IMR-90 (cell line): Measurements from ENCODE around the gene BRSK1.

Source experiments
- BHLHE40 ChIP-seq: fragments of 150-350 bp; IDR thresholded peaks from 2 replicates; pipeline ENCODE4 v1.6.1; 2016; ENCODE audit warnings: mild to moderate bottlenecking, low read depth, low read length
- CHD1 ChIP-seq: IDR thresholded peaks from 2 replicates; pipeline ENCODE4 v1.6.1; 2012; ENCODE audit warnings: low read depth, low read length, improper control_type of control experiment
- CTCF ChIP-seq: conservative IDR thresholded peaks from 2 replicates; pipeline ENCODE4 v1.5.1; 2012; ENCODE audit warnings: mild to moderate bottlenecking, low read depth, low read length, improper control_type of control experiment
- RAD21 ChIP-seq: IDR thresholded peaks from 2 replicates; pipeline ENCODE4 v1.6.1; 2012; ENCODE audit warnings: low read length, improper control_type of control experiment
- USF2 ChIP-seq: fragments of 150-350 bp; IDR thresholded peaks from 2 replicates; pipeline ENCODE4 v1.6.1; 2017; ENCODE audit warnings: mild to moderate bottlenecking, antibody characterized with exemption, low read length, low read depth

GRCh38 chr19:55355213-55355821, 71.5 kb downstream of the BRSK1 start:
- TF ChIP-seq USF2 (no peak), CTCF (no peak), RAD21 (no peak), CHD1 (no peak), BHLHE40 (no peak)
